Measurements from ENCODE around the gene ZNF32. TPM values are rescaled to one million over a fixed set of nuclear protein-coding genes. Genes with fewer than 3 reads are reported as not detected.

The ZNF32 gene
- total RNA-seq, 1 experiment from 2014 or later: 9.8 TPM

- no TSS peak for BruUV-seq (replicated peaks)
- no peak overlapping the region for H3K27ac ChIP-seq
- H3K79me2 ChIP-seq (ENCODE audit: low read depth): no peaks in the 10 kb centered on the region
- intact Hi-C loops (cut with micrococcal nuclease; ENCODE audit: unreplicated experiment): loop anchor here (5.0 to 10.0 kb wide), 2 partner anchors 351 to 894 kb away; no protein-coding TSS in a partner anchor
- no peaks in the 10 kb centered on the region for H3F3A ChIP-seq (ENCODE audit: insufficient read depth, low read depth)
- H3K36me3 ChIP-seq (ENCODE audit: low read depth): no peaks in the 10 kb centered on the region
- H3K4me2 ChIP-seq: no peak overlapping the region
- no peak overlapping the region for H2AFZ ChIP-seq
- DNase-seq: no peak
- no peaks in the 10 kb centered on the region for H4K20me1 ChIP-seq (ENCODE audit: insufficient read depth)
- CTCF ChIA-PET: interaction anchor here (0.7 kb wide), 1 partner anchor 643 kb away, joined by 3 read pairs; no protein-coding TSS in a partner anchor
- POLR2A ChIA-PET (ENCODE audit: unreplicated experiment): no interaction called here
- H3K4me1 ChIP-seq (replicated peaks; ENCODE audit: insufficient read depth): no peaks in the 10 kb centered on the region
- no peak for TF ChIP-seq EZH2 (IDR thresholded peaks at IDR 0.05; ENCODE audit: low read depth)
- no peak for TF ChIP-seq CTCF (conservative IDR thresholded peaks at IDR 0.05)
- H3K27me3 ChIP-seq (ENCODE audit: insufficient read depth, low read depth): peaks cover 78% of the 10 kb centered on the region
- no peaks in the 10 kb centered on the region for H3K9me2 ChIP-seq (ENCODE audit: insufficient read depth)
- no peak overlapping the region for H3K4me3 ChIP-seq
- H3K9me3 ChIP-seq (ENCODE audit: insufficient read depth, low read depth): no peaks in the 10 kb centered on the region
These were observed 44.9 kb upstream of the ZNF32 start for GRCh38 chr10:43693602-43694001.

GRCh38 chr10:43692051-43692825 is 43.6 kb upstream of the ZNF32 start:
- intact Hi-C loops (cut with micrococcal nuclease; ENCODE audit: unreplicated experiment): loop anchor here (5.0 to 10.0 kb wide), 2 partner anchors 353 to 895 kb away; no protein-coding TSS in a partner anchor

GRCh38 chr10:43691485-43691884 is 42.8 kb upstream of the ZNF32 start:
- DNase-seq: no peak
- BruUV-seq (replicated peaks): no TSS peak
- Histone ChIP-seq H3K4me1 (replicated peaks; ENCODE audit: insufficient read depth) (no peaks in the 10 kb centered on the region), H3K27ac (no peak overlapping the region), H3K4me3 (no peak overlapping the region), H2AFZ (no peak overlapping the region), H3K27me3 (ENCODE audit: insufficient read depth, low read depth) (peaks cover 79% of the 10 kb centered on the region), H3K79me2 (ENCODE audit: low read depth) (no peaks in the 10 kb centered on the region), H3F3A (ENCODE audit: insufficient read depth, low read depth) (no peaks in the 10 kb centered on the region), H3K9me2 (ENCODE audit: insufficient read depth) (no peaks in the 10 kb centered on the region), H3K4me2 (no peak overlapping the region), H3K36me3 (ENCODE audit: low read depth) (no peaks in the 10 kb centered on the region), H4K20me1 (ENCODE audit: insufficient read depth) (no peaks in the 10 kb centered on the region), H3K9me3 (ENCODE audit: insufficient read depth, low read depth) (no peaks in the 10 kb centered on the region)
- CTCF ChIA-PET: no interaction called here
- TF ChIP-seq EZH2 (IDR thresholded peaks at IDR 0.05; ENCODE audit: low read depth) (no peak), CTCF (conservative IDR thresholded peaks at IDR 0.05) (no peak)
- POLR2A ChIA-PET (ENCODE audit: unreplicated experiment): no interaction called here
- intact Hi-C loops (cut with micrococcal nuclease; ENCODE audit: unreplicated experiment): loop anchor here (5.0 to 10.0 kb wide), 2 partner anchors 353 to 896 kb away; no protein-coding TSS in a partner anchor

More at GRCh38 chr10:43692051-43692825, 43.6 kb upstream of the ZNF32 start:
- Histone ChIP-seq H3F3A (ENCODE audit: insufficient read depth, low read depth) (no peaks in the 10 kb centered on the region), H3K27ac (no peak overlapping the region), H3K9me3 (ENCODE audit: insufficient read depth, low read depth) (no peaks in the 10 kb centered on the region), H3K27me3 (ENCODE audit: insufficient read depth, low read depth) (peaks cover 79% of the 10 kb centered on the region), H3K9me2 (ENCODE audit: insufficient read depth) (no peaks in the 10 kb centered on the region), H3K36me3 (ENCODE audit: low read depth) (no peaks in the 10 kb centered on the region), H3K4me3 (no peak overlapping the region), H3K79me2 (ENCODE audit: low read depth) (no peaks in the 10 kb centered on the region), H3K4me2 (no peak overlapping the region), H4K20me1 (ENCODE audit: insufficient read depth) (no peaks in the 10 kb centered on the region), H3K4me1 (replicated peaks; ENCODE audit: insufficient read depth) (no peaks in the 10 kb centered on the region), H2AFZ (no peak overlapping the region)
- no peak for DNase-seq
- TF ChIP-seq CTCF (conservative IDR thresholded peaks at IDR 0.05): no peak
- no peak for TF ChIP-seq EZH2 (IDR thresholded peaks at IDR 0.05; ENCODE audit: low read depth)
- ChIA-PET POLR2A (ENCODE audit: unreplicated experiment) (no interaction called here), CTCF (no interaction called here)
- no TSS peak for BruUV-seq (replicated peaks)

Data from PC-9 (cell line).